ENCODE results near the gene UVRAG. TPM values are rescaled to one million over a fixed set of nuclear protein-coding genes. Genes with fewer than 3 reads are reported as not detected.
A peak's percentile ranks its signal among the peaks of the same experiment; 100 is the strongest.

The UVRAG gene
- total RNA-seq, 1 experiment from 2014 or later, result 14.0 TPM

DNA sequence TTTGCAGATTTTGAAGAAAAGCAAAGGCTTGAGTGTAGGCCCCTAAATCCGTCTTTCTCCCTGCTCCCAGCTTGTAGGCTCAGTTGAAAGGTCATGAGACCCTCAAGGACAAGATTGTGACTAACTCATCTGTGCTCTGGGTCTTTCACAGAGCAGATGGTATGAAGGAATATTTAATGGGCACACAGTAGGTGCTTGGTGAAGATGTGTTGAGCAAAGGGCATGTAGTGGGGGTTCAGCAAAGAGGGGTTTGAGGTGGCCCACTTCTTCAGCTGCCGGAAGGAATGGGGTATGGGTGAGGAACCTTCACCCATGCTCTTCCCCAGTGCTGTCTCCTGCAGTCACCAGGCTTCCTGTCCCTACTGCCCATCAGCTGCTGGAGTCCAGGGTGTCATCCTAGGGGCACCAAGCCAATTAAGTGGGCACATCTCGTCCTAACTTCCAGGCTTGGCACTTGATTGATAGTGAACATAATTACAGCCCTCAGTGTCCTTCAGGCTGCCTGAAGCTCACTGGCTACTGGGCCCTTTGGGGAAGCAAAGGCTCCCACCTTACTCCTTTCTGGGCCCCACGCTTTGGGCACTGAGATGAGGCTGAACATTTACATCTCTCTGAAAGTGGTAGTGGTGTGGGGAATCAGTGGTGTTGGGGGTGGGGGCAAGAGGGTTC, 31.5 kb upstream of the UVRAG start:
- DNase-seq (ENCODE audit: low read depth), result no peak

DNA sequence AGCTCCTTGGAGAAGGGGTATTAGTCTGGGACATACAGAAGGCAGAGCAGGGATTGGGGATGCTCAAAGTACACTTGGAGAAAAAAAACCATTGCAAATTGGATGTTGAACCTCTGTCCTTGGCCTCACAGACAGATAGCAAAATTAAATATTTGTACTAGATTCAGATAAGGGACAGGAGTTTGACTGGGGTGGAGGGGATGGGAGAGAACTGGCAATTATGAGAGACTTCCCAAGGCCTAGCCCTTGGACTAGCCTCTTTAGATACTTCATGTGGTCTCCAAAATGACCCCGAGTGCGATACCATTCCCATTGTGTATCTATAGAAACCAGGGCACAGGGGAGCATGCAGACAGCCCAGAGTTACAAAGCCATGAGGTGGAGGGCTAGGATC, 30.9 kb upstream of the UVRAG start:
- DNase-seq (ENCODE audit: low read depth), result no peak

DNA sequence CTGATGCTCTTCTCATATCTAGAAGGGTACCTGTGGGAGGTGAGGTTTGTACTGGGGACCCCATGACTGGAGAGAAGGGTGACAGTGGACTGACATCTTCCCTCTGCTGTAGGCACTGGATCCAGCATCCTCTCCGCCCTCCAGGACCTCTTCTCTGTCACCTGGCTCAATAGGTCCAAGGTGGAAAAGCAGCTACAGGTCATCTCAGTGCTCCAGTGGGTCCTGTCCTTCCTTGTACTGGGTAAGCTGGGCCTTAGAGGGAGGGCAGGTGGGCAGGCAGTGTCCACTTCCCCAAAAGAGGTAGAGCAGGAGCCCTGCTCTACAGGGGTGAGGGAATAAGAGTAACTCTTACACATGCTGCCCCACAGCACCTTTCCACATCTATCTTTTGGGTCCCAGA, 30.5 kb upstream of the UVRAG start:
- DNase-seq (ENCODE audit: low read depth), result no peak

DNA sequence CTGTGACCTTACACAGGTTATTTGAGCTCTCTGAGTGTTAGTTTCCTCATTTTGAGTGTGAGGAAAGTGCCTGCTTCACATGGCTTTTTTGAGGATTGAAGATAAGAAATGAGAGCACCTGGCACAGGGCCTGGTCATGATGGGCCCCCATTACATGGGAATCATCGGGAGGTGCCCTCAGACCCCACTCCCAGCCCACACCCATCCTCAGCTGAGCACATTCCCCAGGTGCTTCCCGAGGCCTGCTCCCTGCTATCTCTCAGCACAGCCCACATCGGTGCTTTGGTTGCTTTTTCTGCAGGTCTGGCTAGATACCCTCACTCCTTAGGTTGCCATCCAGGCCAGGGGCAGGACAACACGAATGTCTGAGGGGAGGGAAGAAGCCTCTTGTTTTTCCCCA, 29.8 kb upstream of the UVRAG start:
- DNase-seq (ENCODE audit: low read depth), result no peak

DNA sequence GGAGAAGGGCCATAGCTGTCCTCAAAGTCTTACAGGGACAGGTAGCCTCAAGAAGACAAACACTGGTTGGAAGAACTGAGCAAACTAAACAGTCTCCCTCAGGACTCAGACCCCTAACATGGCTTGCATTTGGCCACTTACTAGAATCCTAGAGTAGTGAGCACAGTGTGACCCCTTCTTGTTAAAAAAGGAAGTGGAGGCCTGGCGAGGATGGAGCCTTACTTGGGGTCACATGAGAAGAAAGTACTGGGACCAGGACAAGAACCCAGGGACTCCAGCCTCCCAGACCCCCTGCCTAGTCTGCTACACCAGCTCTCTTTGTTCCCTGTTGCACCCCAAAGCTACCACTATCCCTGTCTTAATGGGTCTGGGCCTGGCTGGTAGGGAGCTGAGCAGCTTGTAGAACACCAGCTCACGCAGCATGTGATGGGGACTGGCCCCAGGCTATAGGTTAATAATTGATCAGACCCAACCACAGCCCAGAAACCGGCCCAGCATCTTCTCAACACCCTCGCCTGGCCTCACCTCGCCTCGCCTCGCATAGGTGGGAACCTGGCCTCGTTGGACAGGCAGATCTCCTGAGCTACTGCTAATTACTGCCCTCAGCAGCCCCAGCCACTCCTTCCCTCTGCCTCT, 28.8 kb upstream of the UVRAG start:
- DNase-seq (ENCODE audit: low read depth), result no peak

DNA sequence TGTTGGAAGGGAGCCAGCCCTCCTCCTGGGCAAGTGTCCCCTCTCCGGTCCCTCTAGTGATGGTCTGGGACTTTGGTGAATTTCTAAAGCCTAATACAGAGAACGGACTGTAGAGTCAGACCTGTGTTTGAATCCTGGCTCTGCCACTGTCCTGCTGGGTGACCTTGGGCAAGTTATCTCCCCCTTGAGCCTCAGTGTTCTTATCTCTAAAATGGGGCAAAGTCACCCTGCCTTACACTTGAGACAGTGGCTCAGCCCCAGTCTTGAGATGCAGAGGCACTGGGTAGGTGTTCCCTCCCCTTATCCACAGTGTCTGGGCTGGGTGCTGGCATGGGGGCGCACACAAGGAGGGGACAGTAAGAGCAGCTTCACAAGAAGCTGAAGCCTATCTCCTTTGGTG, 25.5 kb upstream of the UVRAG start:
- DNase-seq (ENCODE audit: low read depth), result no peak

DNA sequence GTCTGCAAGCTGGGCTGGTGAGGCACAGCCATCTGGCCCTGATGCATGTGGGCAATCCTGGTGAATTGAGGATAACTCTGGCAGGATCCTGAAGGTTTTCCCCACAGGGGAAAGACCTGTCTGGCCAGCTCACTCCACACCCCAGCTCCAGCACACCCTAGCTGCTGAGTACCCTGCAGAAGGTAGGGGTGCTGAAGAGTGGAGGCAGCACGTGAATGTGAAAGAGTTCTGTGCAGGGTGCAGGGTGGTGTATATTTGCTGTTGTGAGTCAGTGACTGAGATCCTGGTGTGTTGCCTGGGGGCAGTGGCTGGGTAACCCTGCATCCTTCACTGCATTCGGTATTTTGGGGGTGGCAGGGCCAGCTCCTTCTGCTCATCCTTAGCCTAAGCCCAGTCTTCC, 24.0 kb upstream of the UVRAG start:
- DNase-seq (ENCODE audit: low read depth), result no peak

DNA sequence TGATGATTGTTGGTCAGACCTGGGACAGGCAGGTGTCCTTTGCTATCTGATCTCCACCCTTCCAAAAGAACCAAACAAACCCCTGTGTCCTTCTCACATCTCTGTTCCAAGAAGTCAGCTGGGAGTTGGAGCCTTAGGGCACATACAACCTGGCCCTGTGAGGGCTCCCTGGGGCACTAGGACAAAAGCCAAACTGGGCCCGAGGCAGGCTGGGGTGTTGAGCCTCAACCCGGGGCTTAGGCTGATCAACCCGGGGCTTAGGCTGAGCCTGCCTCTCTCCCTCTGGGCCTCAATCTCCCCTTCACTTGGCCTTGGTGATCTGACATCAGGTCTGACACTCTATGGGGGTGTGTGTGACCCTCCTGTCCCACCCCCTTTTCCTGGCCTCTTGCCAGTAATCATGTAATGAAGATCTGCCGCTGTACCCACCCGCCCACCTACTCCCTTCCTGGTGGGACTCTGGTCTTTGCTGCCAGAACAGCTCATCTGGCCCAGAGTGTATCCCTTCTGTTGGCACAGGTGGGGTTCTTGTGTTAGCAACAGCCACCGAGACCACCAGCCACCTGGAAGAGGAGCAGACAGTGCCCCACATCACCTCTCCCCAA, 22.8 kb upstream of the UVRAG start:
- no peak for DNase-seq (ENCODE audit: low read depth)

DNA sequence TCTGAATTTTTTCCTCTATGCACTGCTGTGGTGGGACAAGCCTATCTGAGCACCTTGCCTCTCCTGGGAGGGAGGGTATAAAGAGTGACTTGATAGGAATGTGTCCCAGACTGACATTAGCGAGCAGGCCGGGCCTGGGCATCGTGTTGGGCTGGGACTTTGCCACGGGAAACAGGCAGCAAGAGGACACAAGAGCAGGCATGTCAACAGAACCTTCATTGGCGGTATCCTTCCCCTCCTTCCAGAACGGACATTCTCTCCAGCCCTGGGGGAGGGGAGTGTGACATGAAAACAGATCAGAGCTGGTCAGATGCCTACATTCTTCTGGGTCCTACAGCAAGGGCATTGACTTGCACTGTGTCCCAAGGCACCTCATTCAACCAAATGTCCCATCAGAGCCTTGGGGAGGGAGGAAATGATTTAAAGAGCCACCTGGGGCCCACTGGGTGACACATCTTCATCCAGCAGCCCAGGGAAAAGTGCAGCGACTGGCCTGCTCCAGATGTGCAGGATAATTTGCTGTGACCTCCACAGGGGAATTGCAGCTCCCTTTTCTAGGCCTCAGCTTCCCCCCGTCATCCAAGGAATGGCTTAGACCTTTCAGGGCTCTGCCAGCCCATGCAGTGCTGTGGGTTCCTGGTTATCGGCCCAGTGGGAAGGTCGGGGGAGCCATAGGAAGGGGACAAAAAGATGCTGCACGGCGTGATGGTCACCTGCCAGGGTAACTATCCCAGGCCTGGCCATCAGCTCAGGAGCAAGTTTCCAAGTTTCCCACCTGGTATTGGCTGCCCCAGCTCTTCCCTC, 21.8 kb upstream of the UVRAG start:
- DNase-seq (ENCODE audit: low read depth), result no peak

DNA sequence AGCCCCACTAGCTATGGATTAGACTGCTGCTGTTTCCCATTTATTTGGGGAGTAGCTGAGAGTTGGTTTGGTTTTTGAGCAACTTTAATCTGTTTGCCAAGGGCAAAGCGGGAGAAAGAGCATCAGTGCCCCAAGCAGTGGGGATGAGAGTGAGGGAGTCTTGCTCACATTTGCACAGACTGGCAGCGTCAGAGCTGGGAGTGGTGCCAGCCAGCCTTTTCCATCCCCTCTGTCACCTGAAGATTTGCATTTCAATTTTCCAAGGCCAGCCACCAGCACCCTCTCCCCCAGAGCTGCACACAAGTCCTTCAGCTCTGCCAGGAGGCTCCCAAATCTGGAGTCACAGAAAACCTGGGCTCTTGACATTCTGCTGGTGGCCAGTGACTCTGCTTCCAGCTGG, 21.0 kb upstream of the UVRAG start:
- no peak for DNase-seq (ENCODE audit: low read depth)

DNA sequence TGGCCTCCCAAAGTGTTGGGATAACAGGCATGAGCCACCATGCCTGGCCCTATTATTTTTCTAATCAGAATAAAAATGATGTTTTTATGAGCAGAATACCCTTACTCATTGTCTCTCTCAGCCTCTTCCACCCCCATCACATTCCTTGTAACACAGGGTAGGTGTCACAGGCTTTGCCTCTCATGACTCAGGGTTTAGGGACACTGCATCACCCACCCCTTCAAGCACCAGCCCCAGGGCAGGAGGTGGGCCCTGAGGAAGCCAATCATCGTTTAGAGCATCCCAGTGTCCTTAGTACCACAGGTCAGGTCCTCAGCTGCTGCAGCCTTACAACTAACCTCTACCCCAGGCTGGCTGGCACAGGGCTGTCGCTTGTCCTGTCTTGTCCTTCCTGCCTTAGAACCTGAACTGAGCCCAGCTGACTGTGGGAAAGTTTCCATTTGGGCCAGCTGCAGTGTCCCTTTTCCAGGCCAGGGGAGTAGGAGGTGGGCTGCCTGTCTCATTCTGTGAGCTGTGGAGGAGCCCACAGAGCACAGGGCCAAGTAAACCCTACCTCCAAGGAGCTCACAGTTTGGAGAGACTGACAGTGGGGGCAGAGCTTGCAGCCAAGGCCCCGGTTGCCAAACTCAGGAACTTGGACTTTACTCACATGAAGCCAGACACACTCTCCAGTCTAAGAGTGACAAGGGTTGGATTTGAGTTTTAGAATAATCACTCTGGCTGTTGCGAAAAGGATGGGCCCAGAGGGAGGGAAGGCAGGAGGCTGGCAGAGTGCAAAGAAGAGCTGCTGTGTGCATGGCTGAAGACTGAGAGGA, 19.5 kb upstream of the UVRAG start:
- no peak for DNase-seq (ENCODE audit: low read depth)

DNA sequence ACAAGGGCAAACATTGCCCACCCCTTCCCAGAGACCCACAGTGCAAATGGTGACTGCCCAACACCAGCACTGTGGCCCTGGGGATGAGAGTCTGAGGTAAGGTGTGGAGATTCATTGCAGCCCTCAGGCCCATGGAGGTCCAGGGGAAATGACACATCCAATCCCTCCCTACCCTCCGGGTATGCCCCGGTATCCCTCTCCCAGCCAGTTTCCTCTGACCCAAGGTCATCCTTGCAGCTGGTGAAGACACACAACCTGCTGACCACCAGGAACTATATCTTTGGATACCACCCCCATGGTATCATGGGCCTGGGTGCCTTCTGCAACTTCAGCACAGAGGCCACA, 18.9 kb upstream of the UVRAG start:
- no peak for DNase-seq (ENCODE audit: low read depth)

DNA sequence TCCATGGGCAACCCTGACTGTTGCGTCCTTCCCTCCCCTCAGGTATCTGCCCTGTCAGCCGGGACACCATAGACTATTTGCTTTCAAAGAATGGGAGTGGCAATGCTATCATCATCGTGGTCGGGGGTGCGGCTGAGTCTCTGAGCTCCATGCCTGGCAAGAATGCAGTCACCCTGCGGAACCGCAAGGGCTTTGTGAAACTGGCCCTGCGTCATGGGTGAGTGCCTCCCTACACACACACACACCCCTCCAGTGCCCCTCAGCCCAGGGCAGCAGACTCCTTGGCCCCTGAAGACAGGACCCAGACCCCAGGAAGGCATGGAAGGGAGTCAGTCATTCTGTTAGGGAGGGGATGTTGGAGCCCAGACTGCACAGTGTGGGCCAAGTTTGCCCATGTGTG, 17.9 kb upstream of the UVRAG start:
- DNase-seq (ENCODE audit: low read depth), result no peak

DNA sequence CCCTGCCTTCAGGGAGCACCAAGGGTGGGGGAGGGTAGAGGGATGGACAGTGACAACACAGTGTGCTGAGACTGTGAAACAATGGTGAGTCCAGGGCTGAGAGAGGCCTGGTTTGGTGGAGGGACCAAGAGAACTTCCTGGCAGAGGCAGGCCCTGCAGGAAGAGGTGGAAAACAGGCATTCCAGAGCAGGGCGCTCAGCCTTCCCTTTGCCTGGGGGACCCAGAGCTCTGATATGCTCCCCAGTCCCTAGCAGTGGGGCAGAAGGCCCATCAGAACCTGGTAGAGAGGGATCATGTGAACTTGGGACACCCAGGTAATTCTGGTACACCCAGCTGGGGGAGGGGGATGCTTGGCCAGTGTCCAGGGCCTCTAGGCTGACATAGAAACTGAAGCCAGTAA, 17.2 kb upstream of the UVRAG start:
- DNase-seq (ENCODE audit: low read depth), result peak; percentile 64

DNA sequence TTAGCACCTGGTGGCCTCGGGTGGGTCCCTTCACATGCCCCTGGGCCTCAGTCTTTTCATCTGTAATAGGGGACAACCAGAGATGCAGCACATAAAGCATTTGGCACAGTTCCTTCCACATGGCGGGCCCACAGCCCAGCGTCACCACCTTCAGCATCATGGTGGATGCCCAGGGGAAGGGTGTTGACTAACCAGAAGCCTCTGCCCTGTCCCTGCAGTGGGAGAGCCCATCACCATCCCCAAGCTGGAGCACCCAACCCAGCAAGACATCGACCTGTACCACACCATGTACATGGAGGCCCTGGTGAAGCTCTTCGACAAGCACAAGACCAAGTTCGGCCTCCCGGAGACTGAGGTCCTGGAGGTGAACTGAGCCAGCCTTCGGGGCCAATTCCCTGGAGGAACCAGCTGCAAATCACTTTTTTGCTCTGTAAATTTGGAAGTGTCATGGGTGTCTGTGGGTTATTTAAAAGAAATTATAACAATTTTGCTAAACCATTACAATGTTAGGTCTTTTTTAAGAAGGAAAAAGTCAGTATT, 14.8 kb upstream of the UVRAG start:
- no peak for DNase-seq (ENCODE audit: low read depth)

DNA sequence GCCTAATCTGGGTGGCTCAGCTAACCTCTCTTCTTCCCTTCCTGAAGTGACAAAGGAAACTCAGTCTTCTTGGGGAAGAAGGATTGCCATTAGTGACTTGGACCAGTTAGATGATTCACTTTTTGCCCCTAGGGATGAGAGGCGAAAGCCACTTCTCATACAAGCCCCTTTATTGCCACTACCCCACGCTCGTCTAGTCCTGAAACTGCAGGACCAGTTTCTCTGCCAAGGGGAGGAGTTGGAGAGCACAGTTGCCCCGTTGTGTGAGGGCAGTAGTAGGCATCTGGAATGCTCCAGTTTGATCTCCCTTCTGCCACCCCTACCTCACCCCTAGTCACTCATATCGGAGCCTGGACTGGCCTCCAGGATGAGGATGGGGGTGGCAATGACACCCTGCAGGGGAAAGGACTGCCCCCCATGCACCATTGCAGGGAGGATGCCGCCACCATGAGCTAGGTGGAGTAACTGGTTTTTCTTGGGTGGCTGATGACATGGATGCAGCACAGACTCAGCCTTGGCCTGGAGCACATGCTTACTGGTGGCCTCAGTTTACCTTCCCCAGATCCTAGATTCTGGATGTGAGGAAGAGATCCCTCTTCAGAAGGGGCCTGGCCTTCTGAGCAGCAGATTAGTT, 14.2 kb upstream of the UVRAG start:
- no peak for DNase-seq (ENCODE audit: low read depth)

DNA sequence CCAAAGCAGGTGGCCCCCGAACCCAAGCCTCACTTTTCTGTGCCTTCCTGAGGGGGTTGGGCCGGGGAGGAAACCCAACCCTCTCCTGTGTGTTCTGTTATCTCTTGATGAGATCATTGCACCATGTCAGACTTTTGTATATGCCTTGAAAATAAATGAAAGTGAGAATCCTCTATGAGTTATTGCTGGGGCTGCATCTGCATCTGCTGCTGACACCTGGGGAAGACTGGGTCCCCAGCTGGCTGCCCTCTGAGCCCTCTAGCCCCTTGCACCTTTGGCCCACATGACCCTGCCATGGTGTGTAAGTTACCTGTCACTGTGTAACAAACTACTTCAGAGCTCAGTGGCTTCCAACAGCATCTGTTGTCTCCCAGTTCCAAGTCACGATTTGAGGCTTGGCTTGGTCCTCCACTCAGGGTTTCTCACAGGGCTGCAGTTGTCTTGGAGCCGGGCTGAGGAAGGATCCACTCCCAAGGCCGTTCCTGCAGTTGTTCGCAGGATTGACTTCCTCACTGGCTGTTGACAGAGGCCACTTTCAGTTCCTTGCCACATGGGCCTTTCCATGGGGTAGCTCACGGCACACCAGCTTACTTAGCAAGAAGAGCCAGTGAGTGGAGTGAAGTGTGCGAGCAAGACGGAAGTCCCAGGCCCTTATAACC, 13.5 kb upstream of the UVRAG start:
- no peak for DNase-seq (ENCODE audit: low read depth)

DNA sequence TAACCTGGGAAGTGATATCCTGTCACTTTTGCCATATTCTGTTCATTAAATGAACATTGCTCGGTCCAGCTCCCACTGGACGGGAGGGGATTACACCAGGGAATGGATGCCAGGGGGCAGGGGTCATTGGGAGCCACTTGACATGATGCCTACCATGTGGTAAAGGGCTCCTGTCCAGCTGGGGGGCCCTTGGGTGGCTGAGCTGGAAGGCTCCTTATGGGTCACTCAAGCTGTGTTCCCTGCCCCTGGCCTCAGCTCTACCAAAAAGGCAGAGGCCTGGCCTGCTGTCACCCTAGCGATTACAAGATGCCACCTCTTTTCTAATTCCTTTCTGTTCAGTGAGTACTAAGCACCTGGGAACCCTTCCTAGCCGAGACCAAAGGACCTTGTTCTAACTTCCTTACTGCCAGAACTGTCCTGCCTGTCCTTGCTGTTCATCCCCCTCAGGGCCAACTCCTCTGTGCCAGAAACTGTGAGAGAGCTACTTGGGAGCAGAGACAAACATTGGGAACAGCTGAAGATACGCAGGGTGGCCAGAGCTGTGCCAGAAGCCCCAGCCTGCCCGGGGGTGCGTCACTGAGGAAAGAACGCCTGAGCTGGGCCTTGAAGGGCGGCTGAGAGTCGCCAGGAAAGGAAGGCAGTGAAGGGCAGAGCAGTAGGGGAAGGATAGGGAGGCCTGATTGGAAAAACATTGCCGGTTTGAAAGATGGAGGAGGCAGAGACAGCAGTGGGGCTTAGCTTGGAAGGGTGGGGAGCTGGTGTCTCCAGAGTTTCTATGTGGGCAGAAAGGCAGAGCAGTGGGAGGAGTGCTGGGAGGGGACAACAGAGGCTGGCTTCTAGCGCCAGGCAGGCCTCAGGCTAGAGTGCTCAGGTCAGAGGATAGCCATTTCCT, 12.7 kb upstream of the UVRAG start:
- DNase-seq (ENCODE audit: low read depth), result no peak
